ENCODE data around the gene PDS5A. TPM values are rescaled to one million over a fixed set of nuclear protein-coding genes. Genes with fewer than 3 reads are reported as not detected.
A peak's percentile ranks its signal among the peaks of the same experiment; 100 is the strongest.

PDS5A gene
- total and polyA plus RNA-seq, 7 donors, result 14.2 to 34.0 (median 29.2) TPM

DNA sequence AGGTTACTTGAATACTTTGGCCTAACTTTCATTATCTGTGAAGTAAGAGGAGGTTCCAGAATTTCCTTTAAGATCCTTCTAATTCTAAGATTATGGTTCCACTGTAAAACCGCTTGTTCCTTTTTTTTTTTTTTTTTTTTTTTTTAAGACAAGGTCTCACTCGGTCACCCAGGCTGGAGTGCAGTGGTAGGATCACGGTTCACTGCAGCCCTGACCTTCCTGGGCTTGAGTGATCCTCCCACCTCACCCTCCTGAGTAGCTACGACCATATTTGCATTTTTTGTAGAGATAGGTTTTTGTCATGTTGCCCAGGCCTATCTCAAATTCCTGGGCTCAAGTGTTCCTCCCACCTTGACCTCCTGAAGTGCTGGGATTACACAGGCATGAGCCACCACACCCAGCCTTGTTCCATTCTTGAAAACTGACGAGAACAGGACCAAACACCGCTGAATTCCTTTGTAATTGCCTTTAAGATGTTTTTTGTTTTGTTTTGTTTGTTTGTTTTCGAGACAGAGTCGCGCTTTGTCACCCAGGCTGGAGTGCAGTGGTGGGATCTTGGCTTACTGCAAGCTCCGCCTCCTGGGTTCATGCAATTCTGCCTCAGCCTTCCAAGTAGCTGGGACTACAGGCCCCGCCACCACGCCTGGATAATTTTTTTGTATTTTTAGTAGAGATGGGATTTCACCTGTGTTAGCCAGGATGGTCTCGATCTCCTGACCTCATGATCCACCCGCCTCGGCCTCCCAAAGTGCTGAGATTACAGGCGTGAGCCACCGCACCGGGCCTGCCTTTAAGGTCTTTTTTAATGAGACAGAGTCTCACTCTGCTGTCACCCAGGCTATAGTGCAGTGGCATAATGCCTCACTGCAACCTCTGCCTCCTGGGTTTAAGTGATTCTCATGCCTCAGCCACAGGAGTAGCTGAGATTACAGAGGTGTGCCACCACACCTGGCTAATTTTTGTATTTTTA is 6.8 kb downstream of the PDS5A start:
- Histone ChIP-seq H3K27ac (no peak overlapping the region), H3K4me3 (no peak overlapping the region), H3K36me3 (ENCODE audit: insufficient read depth in 1 of 2, low read depth in 1 of 2) (peaks cover 3 to 31% of the 10 kb centered on the region in 2 donors), H3K9me3 (no peaks in the 10 kb centered on the region), H3K27me3 (ENCODE audit: insufficient read depth in 3 of 3, low read length in 2 of 3) (no peaks in the 10 kb centered on the region), H3K4me1 (peaks cover 8% of the 10 kb centered on the region)
- WGBS, 3 donors, result 83 to 89% (median 84%) methylated on average over 18 of the region's 18 CpGs
- TF ChIP-seq, protein P1, sequence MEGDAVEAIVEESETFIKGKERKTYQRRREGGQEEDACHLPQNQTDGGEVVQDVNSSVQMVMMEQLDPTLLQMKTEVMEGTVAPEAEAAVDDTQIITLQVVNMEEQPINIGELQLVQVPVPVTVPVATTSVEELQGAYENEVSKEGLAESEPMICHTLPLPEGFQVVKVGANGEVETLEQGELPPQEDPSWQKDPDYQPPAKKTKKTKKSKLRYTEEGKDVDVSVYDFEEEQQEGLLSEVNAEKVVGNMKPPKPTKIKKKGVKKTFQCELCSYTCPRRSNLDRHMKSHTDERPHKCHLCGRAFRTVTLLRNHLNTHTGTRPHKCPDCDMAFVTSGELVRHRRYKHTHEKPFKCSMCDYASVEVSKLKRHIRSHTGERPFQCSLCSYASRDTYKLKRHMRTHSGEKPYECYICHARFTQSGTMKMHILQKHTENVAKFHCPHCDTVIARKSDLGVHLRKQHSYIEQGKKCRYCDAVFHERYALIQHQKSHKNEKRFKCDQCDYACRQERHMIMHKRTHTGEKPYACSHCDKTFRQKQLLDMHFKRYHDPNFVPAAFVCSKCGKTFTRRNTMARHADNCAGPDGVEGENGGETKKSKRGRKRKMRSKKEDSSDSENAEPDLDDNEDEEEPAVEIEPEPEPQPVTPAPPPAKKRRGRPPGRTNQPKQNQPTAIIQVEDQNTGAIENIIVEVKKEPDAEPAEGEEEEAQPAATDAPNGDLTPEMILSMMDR (IDR thresholded peaks at IDR 0.05), result no peak
- peak in 1 of 4 donors; percentile 40 for ATAC-seq
- intact Hi-C loops (cut with DNase I), result loop anchor here (10.0 kb wide), 3 partner anchors 56 to 506 kb away; no protein-coding TSS in a partner anchor
- DNase-seq, result no peak

DNA sequence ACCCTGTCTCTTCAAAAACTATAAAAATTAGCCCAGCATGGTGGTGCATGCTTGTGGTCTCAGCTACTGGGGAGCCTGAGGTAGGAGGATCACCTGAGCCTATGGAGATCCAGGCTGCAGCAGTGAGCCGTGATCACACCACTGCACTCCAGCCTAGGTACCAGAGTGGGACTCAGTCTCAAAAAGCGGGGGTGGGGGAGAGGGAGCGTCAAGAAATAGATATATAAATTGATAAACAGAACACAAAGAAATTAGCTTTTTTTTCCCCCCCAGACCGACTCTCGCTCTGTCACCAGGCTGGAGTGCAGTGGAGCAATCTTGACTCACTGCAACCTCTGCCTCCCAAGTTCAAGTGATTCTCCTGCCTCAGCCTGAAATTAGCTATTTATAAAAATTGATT is 14.1 kb downstream of the PDS5A start:
- WGBS, 3 donors, result 91 to 97% (median 91%) methylated on average over 5 of the region's 5 CpGs
- DNase-seq (no peak), ATAC-seq (no peak)
- H3K27me3 ChIP-seq (ENCODE audit: insufficient read depth in 3 of 3, low read length in 2 of 3), result no peaks in the 10 kb centered on the region
- H3K27ac ChIP-seq, result no peak overlapping the region
- no peaks in the 10 kb centered on the region for H3K36me3 ChIP-seq (ENCODE audit: insufficient read depth in 1 of 2, low read depth in 1 of 2)
- TF ChIP-seq, protein P1 (IDR thresholded peaks at IDR 0.05), result no peak
- H3K4me3 ChIP-seq, result no peak overlapping the region
- H3K4me1 ChIP-seq, result peaks cover 7% of the 10 kb centered on the region
- H3K9me3 ChIP-seq, result no peaks in the 10 kb centered on the region
- intact Hi-C loops (cut with DNase I), result no loop called here

DNA sequence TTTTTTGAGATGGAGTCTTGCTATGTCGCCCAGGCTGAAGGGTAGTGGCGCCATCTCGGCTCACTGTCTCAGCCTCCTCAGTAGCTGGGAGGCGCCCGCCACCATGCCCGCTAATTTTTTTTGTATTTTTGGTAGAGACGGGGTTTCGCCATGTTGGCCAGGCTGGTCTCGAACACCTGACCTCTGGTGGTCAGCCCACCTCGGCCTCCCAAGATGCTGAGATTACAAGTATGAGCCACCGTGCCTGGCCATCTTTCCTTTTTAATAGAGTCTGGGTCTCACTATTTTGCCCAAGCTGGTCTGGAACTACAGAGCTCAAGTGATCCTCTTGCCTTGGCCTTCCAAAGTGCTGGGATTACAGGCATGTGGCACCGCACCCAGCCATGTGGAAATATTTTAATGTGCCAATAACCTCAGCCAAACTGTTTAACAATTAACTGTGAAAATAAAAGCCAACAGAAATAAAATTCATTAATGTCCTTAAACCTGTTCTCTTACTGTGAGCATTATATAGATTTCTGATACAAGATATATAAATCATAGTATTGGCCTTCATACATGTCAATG is 16.3 kb downstream of the PDS5A start:
- H3K4me1 ChIP-seq, result peaks cover 7% of the 10 kb centered on the region
- no peak overlapping the region for H3K4me3 ChIP-seq
- H3K27ac ChIP-seq, result no peak overlapping the region
- TF ChIP-seq, protein P1 (IDR thresholded peaks at IDR 0.05), result no peak
- DNase-seq (no peak), ATAC-seq (no peak)
- intact Hi-C loops (cut with DNase I), result no loop called here
- 89 to 95% (median 93%) methylated on average over 12 of the region's 12 CpGs for WGBS, 3 donors
- no peaks in the 10 kb centered on the region for H3K9me3 ChIP-seq
- H3K36me3 ChIP-seq (ENCODE audit: insufficient read depth in 1 of 2, low read depth in 1 of 2), result no peaks in the 10 kb centered on the region
- no peaks in the 10 kb centered on the region for H3K27me3 ChIP-seq (ENCODE audit: insufficient read depth in 3 of 3, low read length in 2 of 3)

DNA sequence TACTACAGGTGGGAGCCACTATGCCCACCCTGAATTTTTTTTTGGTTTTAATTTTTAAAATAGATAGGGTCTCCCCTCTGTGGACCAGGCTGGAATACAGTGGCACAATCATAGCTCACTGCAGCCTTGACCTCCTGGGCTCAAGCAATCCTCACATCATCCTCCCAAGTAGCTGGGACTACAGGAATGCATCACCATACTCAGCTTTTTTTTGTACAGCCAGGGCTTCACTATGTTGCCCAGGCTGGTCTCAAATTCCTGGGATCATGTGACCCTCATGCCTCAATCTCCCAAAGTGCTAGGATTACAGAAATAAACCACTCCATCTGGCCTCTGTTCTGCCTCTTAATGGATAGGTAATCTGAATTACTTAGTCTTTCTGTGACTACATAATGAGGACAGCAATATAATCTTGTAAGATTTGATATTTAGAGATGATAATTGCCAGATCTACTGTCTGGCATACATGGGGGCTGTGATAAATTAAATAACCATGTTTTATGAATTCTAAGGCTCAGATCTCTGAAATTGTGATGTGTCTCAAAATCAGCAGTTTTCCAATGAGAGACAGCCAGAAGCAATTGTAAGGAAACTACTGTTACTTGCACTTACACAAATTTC is 26.7 kb downstream of the PDS5A start:
- no peaks in the 10 kb centered on the region for H3K36me3 ChIP-seq (ENCODE audit: insufficient read depth in 1 of 2, low read depth in 1 of 2)
- no peaks in the 10 kb centered on the region for H3K9me3 ChIP-seq
- TF ChIP-seq, protein P1 (IDR thresholded peaks at IDR 0.05), result no peak
- no peak overlapping the region for H3K4me3 ChIP-seq
- intact Hi-C loops (cut with DNase I), result no loop called here
- H3K4me1 ChIP-seq, result no peaks in the 10 kb centered on the region
- ATAC-seq (no peak), DNase-seq (no peak)
- H3K27me3 ChIP-seq (ENCODE audit: insufficient read depth in 3 of 3, low read length in 2 of 3), result no peaks in the 10 kb centered on the region
- no peak overlapping the region for H3K27ac ChIP-seq
